Neural progenitor cell (in vitro differentiated cells): ENCODE data around the gene FGF21.
A peak's percentile ranks its signal among the peaks of the same experiment; 100 is the strongest.

ENCODE experiments used
- EZH2phosphoT487 ChIP-seq: fragments of 200-600 bp; sonication (generic); IDR thresholded peaks from 2 replicates; pipeline ENCODE4 v1.6.1; 2017; ENCODE audit warnings: antibody characterized with exemption
- TF ChIP-seq, protein P1 (sequence below): fragments of 200-600 bp; sonication (generic); IDR thresholded peaks from 2 replicates; pipeline ENCODE4 v1.5.1; 2017; ENCODE audit warnings: antibody characterized with exemption, mild to moderate bottlenecking

DNA sequence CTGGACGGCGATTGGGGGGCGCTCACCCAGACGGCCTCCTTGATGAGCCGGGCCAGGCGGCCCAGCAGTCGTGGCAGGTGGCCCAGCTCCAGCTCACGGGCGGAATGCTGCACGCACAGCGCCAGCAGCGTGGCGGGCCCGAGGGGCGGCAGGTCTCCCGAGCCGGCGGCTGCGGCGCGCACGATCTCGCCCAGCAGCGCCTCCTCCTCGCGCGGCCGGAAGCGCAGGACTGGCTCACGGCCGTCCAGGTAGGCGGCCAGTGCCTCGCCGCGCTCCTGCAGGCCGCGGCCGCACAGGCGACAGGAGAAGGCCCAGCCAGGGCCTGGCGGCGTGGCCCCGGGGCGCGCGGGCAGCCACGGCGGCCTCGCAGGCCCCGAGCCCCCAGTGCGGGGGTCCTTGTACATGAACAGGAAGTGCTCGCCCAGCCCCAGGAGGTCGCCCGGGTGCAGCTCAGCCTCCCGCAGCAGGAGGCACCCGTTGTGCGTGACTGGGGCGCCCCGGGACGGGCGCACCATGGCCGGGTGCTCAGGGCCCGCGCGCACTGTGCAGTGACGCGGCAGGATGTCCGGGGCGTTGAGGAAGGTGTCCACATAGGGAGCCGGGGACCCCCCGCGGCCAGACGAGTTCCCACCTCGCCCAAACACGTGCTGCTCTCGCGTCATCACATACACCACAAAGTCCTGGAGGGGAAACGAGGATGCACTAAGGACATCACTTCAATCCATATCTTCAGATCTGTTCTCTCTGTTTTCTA, 26.2 kb upstream of the FGF21 start:
- TF ChIP-seq, protein P1, sequence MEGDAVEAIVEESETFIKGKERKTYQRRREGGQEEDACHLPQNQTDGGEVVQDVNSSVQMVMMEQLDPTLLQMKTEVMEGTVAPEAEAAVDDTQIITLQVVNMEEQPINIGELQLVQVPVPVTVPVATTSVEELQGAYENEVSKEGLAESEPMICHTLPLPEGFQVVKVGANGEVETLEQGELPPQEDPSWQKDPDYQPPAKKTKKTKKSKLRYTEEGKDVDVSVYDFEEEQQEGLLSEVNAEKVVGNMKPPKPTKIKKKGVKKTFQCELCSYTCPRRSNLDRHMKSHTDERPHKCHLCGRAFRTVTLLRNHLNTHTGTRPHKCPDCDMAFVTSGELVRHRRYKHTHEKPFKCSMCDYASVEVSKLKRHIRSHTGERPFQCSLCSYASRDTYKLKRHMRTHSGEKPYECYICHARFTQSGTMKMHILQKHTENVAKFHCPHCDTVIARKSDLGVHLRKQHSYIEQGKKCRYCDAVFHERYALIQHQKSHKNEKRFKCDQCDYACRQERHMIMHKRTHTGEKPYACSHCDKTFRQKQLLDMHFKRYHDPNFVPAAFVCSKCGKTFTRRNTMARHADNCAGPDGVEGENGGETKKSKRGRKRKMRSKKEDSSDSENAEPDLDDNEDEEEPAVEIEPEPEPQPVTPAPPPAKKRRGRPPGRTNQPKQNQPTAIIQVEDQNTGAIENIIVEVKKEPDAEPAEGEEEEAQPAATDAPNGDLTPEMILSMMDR = peak; percentile 6
- TF ChIP-seq EZH2phosphoT487 = no peak
